Measurements from ENCODE around the gene HGF. TPM values are rescaled to one million over a fixed set of nuclear protein-coding genes. Genes with fewer than 3 reads are reported as not detected.
A peak's percentile ranks its signal among the peaks of the same experiment; 100 is the strongest.

The HGF gene
- polyA plus RNA-seq, 3 donors = 18.6 to 24.0 (median 18.9) TPM

GRCh38 chr7:81672872-81673271 is 97.0 kb downstream of the HGF start:
- Histone ChIP-seq H2AFZ (ENCODE audit: insufficient read depth, low read depth, low read length, poor library complexity, severe bottlenecking) (no peak overlapping the region), H3K27me3 (ENCODE audit: control insufficient read depth in 2 of 2, insufficient read depth in 2 of 2, low read length in 2 of 2) (no peaks in the 10 kb centered on the region), H3K9me3 (replicated peaks in 1 of 2; ENCODE audit: control insufficient read depth in 1 of 2, insufficient read depth in 1 of 2, low read length in 2 of 2) (no peaks in the 10 kb centered on the region), H4K20me1 (ENCODE audit: insufficient read depth, low read length) (no peaks in the 10 kb centered on the region), H3K36me3 (replicated peaks in 1 of 2; ENCODE audit: control insufficient read depth in 1 of 2, insufficient read depth in 2 of 2, low read length in 2 of 2) (no peaks in the 10 kb centered on the region), H3K79me2 (ENCODE audit: insufficient read depth, low read length) (no peaks in the 10 kb centered on the region), H3K9ac (ENCODE audit: insufficient read depth, low read length, poor library complexity, severe bottlenecking) (no peak overlapping the region), H3K4me1 (ENCODE audit: control insufficient read depth in 1 of 2, insufficient read depth in 2 of 2, low read length in 2 of 2) (peaks cover 6 to 11% of the 10 kb centered on the region in 2 donors), H3K4me3 (replicated peaks in 1 of 3; ENCODE audit: low read depth in 2 of 3, low read length in 3 of 3) (no peak overlapping the region), H3K4me2 (replicated peaks; ENCODE audit: extremely low read depth, low read length, poor library complexity, severe bottlenecking) (no peak overlapping the region), H3K27ac (ENCODE audit: low read depth in 1 of 2, low read length in 2 of 2) (no peak overlapping the region)
- no peak for DNase-seq
- Mint-ChIP-seq H3K27me3 (ENCODE audit: low read depth in 3 of 3) (no peaks in the 10 kb centered on the region), H3K4me1 (peaks cover 15% of the 10 kb centered on the region), H3K9me3 (peaks cover 0 to 9% (median 0%) of the 10 kb centered on the region in 7 donors), H3K36me3 (no peaks in the 10 kb centered on the region), H3K27ac (no peak overlapping the region), H3K4me3 (no peak overlapping the region)
- WGBS (ENCODE audit: insufficient coverage) = 100% methylated on average over 1 of the region's 1 CpG
- TF ChIP-seq CTCF (IDR thresholded peaks at IDR 0.05) = no peak
- intact Hi-C loops (cut with micrococcal nuclease) = no loop called here

GRCh38 chr7:81669476-81670105 is 100.3 kb downstream of the HGF start:
- intact Hi-C loops (cut with micrococcal nuclease) = no loop called here
- Histone ChIP-seq H2AFZ (ENCODE audit: insufficient read depth, low read depth, low read length, poor library complexity, severe bottlenecking) (peak overlapping the region; percentile 27), H3K27ac (ENCODE audit: low read depth in 1 of 2, low read length in 2 of 2) (no peak overlapping the region), H3K9ac (ENCODE audit: insufficient read depth, low read length, poor library complexity, severe bottlenecking) (no peak overlapping the region), H3K4me3 (replicated peaks in 1 of 3; ENCODE audit: low read depth in 2 of 3, low read length in 3 of 3) (no peak overlapping the region), H3K4me2 (replicated peaks; ENCODE audit: extremely low read depth, low read length, poor library complexity, severe bottlenecking) (no peak overlapping the region), H3K4me1 (ENCODE audit: control insufficient read depth in 1 of 2, insufficient read depth in 2 of 2, low read length in 2 of 2) (no peaks in the 10 kb centered on the region), H3K9me3 (replicated peaks in 1 of 2; ENCODE audit: control insufficient read depth in 1 of 2, insufficient read depth in 1 of 2, low read length in 2 of 2) (no peaks in the 10 kb centered on the region), H3K79me2 (ENCODE audit: insufficient read depth, low read length) (no peaks in the 10 kb centered on the region), H4K20me1 (ENCODE audit: insufficient read depth, low read length) (no peaks in the 10 kb centered on the region), H3K36me3 (replicated peaks in 1 of 2; ENCODE audit: control insufficient read depth in 1 of 2, insufficient read depth in 2 of 2, low read length in 2 of 2) (no peaks in the 10 kb centered on the region), H3K27me3 (ENCODE audit: control insufficient read depth in 2 of 2, insufficient read depth in 2 of 2, low read length in 2 of 2) (no peaks in the 10 kb centered on the region)
- Mint-ChIP-seq H3K36me3 (no peaks in the 10 kb centered on the region), H3K27ac (no peak overlapping the region), H3K4me1 (peaks cover 5% of the 10 kb centered on the region), H3K4me3 (no peak overlapping the region), H3K27me3 (ENCODE audit: low read depth in 3 of 3) (no peaks in the 10 kb centered on the region), H3K9me3 (peaks cover 0 to 9% (median 0%) of the 10 kb centered on the region in 7 donors)
- WGBS (ENCODE audit: insufficient coverage) = no CpG with 5 or more reads among the region's 3 CpGs
- no peak for DNase-seq
- TF ChIP-seq CTCF (IDR thresholded peaks at IDR 0.05) = no peak
